H7 (cell line): ENCODE results near the gene LSS. TPM values are rescaled to one million over a fixed set of nuclear protein-coding genes. Genes with fewer than 3 reads are reported as not detected.
"Not testable (repeated sequence)": the region's sequence is repeated elsewhere in the genome, so short reads cannot be mapped to it uniquely, and the experiment has no call there.

Experiments
- DNase-seq: peaks from one replicate; pipeline ENCODE4 v3.0.0; 2012
- H3K27me3 ChIP-seq: 2 replicates; pipeline ENCODE4 v1.6.0; 2011; ENCODE audit warnings: mild to moderate bottlenecking, low read length; ENCODE audit not compliant: control insufficient read depth, insufficient read depth
- H3K36me3 ChIP-seq: replicated peaks from 2 replicates; pipeline ENCODE4 v1.5.1; 2011; ENCODE audit warnings: low read length; ENCODE audit not compliant: control insufficient read depth, insufficient read depth
- H3K4me3 ChIP-seq: 2 replicates; pipeline ENCODE4 v1.5.1; 2011; ENCODE audit warnings: low read depth, mild to moderate bottlenecking, control low read depth, low read length, moderate library complexity; ENCODE audit not compliant: insufficient read depth
- total RNA-seq: library from RNA; depleted of rRNA; stranded (reverse); fragments of >200 nt; shearing (Covaris generic); gene quantifications from 2 replicates; pipeline ENCODE4 v1.2.3, GENCODE V29; 2014

Gene LSS
- total RNA-seq, 1 experiment from 2014 or later, result 53.3 TPM

DNA sequence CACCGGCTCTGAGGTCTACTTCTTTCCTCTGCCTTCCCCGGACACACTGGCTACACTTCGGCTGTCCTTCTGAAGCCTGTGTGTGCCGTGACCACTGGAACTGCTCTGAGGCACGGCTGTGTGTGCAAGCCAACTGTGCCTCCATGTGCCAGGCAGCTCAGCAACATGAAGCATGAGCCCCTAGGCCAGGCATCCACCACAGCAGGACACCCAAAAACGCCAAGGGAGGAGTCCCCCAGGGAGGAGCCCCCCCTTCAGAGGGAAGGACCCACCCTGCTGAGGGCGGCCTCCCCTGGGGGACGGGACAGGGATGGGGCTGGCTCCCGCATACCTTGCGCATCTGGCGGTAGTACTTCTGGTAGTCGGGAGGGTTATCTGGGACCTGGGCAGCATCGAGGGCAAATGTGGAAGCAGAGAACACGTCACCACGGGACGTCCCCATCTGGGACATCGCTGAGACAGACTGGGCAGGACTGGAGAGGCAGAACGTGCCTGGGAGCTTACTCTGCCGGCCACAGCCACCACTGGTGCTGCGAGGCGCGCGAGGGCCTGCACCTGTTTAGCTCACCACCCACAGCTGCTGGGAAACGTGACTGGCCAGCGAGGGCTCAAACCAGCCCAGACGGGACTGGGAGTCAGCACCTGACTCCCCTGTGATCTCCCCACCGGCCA is 20.5 kb downstream of the LSS start:
- H3K4me3 ChIP-seq, result no peak overlapping the region
- H3K27me3 ChIP-seq, result no peaks in the 10 kb centered on the region
- peaks cover 19% of the 10 kb centered on the region for H3K36me3 ChIP-seq
- peak; percentile 46 for DNase-seq

- peak; percentile 34 for DNase-seq
- Histone ChIP-seq H3K27me3 (no peaks in the 10 kb centered on the region), H3K4me3 (no peak overlapping the region), H3K36me3 (peaks cover 19% of the 10 kb centered on the region)
These were observed 21.3 kb downstream of the LSS start for GRCh38 chr21:46207006-46207919.

DNA sequence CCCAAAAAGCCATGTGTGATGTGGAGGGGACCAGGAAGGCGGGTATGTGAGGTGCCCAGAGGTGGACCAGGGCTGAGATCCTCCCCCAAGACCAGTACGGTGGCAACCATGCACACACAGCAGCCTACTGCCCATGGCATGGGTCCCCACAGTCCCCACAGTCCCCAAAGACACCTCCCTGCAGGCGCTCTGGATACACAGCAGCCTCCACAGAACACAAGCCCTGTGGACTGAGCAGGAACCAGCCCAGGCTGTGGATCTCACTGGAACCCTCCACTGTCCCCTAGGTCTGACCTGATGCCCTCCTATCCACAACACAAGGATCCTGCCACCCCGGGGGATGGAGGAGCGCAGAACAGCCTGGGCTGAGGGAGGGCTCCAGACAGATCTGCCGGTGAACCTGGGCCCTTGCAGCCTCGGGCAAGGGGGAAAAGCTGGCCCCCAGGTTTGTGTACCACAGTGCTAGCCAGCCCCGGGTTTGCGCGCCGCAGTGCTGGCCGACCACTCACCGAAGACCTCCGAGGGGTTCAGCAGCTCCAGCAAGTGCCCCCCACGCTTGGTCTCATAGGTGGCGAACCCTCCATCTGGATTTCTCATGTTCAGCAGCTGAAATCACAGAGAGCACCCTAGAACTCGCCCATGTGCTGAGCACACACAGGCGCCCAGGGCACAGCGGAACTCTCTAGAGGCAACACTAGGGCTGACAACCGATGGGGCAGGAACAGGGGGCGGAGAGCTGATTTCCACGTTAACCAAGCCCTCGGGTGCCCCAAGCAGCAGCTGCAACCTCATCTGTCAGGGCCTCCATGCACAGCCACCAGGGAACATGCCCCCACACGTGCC is 22.2 kb downstream of the LSS start:
- Histone ChIP-seq H3K4me3 (no peak overlapping the region), H3K27me3 (no peaks in the 10 kb centered on the region), H3K36me3 (peaks cover 19% of the 10 kb centered on the region)
- no peak for DNase-seq

GRCh38 chr21:46205766-46206162 is 22.8 kb downstream of the LSS start:
- Histone ChIP-seq H3K4me3 (no peak overlapping the region), H3K36me3 (peaks cover 19% of the 10 kb centered on the region), H3K27me3 (no peaks in the 10 kb centered on the region)
- no peak for DNase-seq

DNA sequence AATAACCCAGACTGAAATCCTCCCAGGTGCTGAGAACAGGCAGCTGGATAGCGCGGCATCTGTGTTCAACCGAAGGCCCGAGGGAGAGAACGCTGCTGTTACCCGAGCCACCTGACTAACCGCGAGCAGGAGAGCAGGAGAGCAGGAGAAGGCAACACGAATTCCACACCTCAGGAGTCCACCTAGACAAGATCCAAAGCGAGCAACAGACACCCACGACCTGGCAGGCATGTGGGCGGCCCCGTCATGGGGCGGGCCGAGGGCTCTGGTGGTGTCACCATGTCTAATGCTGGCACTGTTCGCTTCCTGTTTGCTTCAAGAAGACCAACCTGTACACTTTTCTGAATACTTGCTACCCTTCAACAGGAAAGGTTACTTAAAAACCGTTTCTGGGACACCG is 23.4 kb downstream of the LSS start:
- Histone ChIP-seq H3K36me3 (peaks cover 19% of the 10 kb centered on the region), H3K4me3 (no peak overlapping the region), H3K27me3 (no peaks in the 10 kb centered on the region)
- no peak for DNase-seq

DNA sequence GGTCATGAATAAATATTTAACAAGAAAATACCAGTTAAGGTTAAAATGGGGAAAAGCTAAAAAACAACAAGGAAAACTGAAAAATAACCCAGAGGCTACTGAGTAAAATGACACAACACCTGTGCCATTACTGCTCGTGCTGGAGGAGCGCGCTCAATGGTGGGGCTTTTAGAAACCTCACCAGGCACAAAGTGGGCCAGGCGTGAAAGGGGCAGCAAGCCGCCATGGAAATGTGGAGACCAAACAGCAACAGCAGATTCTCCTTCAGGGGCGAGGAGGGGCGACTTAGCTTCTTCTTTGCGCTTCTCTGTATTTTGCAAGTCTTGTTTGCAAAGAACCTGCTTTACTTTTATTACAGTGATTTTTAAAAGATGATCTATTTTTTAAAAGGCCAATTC is 25.4 kb downstream of the LSS start:
- Histone ChIP-seq H3K36me3 (peaks cover 14% of the 10 kb centered on the region), H3K27me3 (no peaks in the 10 kb centered on the region), H3K4me3 (no peak overlapping the region)
- DNase-seq, result no peak

- Histone ChIP-seq H3K4me3 (no peak overlapping the region), H3K36me3 (peaks cover 13% of the 10 kb centered on the region), H3K27me3 (no peaks in the 10 kb centered on the region)
- DNase-seq, result no peak
These were observed 25.9 kb downstream of the LSS start for GRCh38 chr21:46202592-46203202.

DNA sequence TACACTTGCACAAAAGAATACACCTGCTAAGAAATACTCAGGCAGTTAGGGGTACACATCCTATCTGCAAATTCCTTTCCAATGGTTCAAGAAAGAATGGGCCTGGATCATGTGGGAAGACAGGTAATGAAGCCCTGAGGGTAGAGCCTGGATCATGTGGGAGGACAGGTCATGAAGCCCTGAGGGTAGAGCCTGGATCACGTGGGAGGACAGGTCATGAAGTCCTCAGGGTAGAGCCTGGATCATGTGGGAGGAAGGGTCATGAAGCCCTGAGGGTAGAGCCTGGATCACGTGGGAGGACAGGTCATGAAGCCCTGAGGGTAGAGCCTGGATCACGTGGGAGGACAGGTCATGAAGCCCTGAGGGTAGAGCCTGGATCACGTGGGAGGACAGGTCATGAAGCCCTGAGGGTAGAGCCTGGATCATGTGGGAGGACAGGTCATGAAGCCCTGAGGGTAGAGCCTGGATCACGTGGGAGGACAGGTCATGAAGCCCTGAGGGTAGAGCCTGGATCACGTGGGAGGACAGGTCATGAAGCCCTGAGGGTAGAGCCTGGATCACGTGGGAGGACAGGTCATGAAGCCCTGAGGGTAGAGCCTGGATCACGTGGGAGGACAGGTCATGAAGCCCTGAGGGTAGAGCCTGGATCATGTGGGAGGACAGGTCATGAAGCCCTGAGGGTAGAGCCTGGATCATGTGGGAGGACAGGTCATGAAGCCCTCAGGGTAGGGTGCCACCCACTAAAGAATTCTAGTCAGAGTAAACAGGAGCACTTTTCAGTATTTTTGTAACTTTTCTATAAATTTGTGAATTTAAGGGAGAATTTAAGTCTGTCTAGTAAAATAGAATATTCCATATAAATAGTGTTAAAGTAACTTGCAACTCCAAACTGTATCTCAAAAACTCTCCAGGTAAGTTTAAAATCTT is 27.4 kb downstream of the LSS start:
- H3K36me3 ChIP-seq, H3K4me3 ChIP-seq, DNase-seq, H3K27me3 ChIP-seq: not testable (repeated sequence)

- H3K27me3 ChIP-seq, result no peaks in the 10 kb centered on the region
- no peak overlapping the region for H3K4me3 ChIP-seq
- no peak for DNase-seq
- peaks cover 9% of the 10 kb centered on the region for H3K36me3 ChIP-seq
These were observed 28.9 kb downstream of the LSS start for GRCh38 chr21:46199436-46200373.

DNA sequence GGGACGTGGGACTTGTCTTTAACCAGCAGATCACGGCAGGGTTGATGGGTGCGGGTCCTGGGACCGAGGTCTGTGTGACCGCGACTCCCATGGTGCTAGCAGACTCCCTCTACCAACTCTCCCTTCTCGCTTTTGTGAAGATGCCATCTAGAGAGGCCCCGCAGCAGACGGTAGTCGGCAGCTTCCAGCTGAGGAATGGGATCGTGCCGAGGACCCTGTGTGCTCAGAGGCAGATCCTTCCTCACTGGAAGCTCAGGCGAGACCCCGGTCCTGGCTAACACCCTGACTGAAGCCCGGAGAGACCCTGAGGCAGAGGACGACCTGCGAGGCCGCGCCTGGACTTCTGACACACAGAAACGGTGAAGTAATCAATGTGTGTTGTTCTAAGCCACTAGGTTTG is 31.8 kb downstream of the LSS start:
- peaks cover 19% of the 10 kb centered on the region for H3K36me3 ChIP-seq
- no peak for DNase-seq
- no peak overlapping the region for H3K4me3 ChIP-seq

GRCh38 chr21:46195595-46196195 is 32.9 kb downstream of the LSS start:
- H3K36me3 ChIP-seq, result peaks cover 21% of the 10 kb centered on the region

More for the DNA sequence above, 31.8 kb downstream of the LSS start:
- no peaks in the 10 kb centered on the region for H3K27me3 ChIP-seq

More at GRCh38 chr21:46195595-46196195, 32.9 kb downstream of the LSS start:
- no peak for DNase-seq
- Histone ChIP-seq H3K4me3 (no peak overlapping the region), H3K27me3 (no peaks in the 10 kb centered on the region)
